Posterior vena cava (tissue), 2 donors: ENCODE measurements around the gene HLCS. TPM values are rescaled to one million over a fixed set of nuclear protein-coding genes. Genes with fewer than 3 reads are reported as not detected.

ENCODE experiments used
- DNase-seq: peaks from one replicate; pipeline ENCODE4 v3.0.0-alpha.2; 2020; ENCODE audit warnings: low spot score
- intact Hi-C, 2 donors: fragments of 100-400 bp; cut with DNase I; formaldehyde crosslinking; loops; one replicate each; pipeline versions ENCODE4 v1.14.1 to v1.14.2; 2022 to 2023
- total RNA-seq, 2 donors: library from RNA; stranded (reverse); fragmentation: NEBNext Ultra II Directional; extraction: Animal tissue kit (Norgen Biotek cat#: 25700); gene quantifications; one replicate each; pipeline ENCODE4 v1.2.1, GENCODE V29; 2021
- donor health status: DM: yes; HTN: yes; CAD: no.
- donor health status: DM: yes; HTN: yes; CAD: no.

HLCS gene
- total RNA-seq, 2 donors from 2014 or later, result 15.5 to 18.2 TPM

DNA sequence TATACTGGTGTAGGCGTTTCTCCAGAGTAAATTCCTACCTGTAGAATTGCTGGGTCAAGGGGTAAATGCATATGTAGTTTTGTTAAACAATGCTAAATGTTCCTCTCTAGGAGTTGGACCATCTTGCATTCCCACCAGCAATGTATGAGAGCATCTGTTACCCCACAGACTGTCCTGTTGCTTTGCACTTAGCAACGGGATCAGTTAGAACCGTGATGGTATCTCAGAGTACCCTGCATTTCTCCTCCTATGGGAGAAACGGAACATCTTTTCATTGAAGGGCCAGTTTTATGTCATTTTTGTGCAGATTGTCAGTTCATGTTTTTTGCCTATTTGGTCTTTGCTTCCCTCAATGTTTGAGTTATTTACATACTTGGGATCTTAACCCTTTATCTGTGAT is 22.1 kb upstream of the HLCS start:
- DNase-seq, result no peak
- intact Hi-C loops, result no loop called here

DNA sequence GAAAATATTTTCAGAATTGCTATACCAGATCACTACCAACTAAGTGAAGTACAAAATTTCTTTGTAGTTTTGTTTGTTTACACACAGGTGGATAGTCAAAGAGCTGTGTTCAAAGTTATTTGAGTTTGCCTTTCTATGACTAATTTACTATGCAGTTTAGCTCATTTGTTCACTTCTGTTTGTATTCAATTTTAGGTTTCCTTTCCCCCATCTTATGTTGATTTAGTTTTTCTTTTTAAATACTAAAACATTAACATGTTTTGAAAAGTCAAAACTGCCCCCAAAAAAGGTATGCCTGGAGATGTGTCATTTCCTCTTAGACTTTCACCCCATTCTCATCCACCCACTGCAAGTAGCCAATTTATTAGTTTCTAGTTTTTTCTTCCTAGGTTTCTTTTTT is 21.4 kb upstream of the HLCS start:
- intact Hi-C loops, result no loop called here
- no peak for DNase-seq

DNA sequence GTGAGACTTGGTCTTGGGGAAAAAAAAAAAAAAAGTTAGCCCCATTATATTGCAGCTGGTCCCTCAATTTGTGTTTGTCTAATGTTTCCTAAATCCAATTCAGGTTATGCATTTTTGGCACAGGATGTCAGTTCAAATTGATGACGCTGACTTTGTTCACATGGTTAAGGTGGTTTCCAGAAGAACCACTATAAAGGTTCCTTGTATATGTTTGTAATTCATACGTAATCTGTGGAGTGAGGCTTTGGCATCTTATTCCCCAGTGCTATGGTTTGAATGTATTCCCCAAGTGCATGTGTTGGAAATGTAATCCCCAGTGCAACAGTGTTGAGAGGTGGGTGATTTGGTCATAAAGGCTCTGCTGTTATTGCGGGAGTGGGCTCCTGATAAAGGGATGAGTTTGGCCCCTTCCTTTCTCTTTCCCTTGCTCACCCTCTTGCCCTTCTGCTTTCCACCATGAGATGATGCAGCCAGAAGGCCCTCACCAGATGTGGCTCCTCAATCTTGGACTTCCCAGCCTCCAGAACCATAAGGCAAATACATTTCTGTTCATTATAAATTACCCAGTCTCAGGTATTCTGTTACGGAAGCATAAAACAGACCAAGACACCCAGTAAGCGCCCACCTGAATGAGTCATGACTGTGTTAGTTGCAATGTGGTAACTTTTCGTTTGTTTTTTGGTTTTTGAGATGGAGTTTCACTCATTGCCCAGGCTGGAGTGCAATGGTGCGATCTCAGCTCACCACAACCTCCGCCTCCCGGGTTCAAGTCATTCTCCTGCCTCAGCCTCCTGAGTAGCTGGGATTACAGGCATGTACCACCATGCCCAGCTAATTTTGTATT is 19.5 kb upstream of the HLCS start:
- no peak for DNase-seq
- intact Hi-C loops, result no loop called here

DNA sequence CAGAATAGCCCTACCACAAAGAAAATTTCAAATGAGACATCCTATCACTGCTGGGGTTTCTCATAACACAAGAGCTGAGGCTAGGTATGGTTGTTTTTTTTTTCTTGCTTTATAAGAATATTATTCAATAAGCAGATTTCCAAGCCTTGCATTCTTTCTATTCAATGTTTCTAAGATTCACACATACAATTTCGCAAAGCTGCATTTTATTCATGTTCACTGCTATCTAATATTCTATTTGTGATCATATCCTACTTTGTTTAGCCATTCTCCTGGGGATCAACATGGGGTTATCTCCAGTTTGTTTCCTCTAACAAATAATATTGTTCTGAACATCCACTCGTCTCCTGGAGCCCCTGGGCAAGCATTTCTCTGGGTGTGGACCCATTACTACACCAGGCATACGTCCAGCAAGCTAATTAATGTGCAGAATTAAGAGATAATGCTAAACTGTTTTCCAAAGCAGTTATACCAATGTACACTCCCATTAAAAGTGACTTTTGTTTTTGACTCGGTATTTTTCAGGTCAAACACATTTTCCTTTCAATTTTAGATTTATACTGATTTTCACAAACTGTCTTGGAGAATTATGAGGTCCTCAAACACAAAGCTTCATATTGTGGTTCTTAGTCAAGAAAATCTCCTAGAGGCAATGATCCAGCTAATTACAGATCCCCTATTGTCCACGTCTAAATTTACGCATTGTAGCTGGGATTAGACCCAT is 15.7 kb upstream of the HLCS start:
- DNase-seq, result no peak
- intact Hi-C loops, result no loop called here

DNA sequence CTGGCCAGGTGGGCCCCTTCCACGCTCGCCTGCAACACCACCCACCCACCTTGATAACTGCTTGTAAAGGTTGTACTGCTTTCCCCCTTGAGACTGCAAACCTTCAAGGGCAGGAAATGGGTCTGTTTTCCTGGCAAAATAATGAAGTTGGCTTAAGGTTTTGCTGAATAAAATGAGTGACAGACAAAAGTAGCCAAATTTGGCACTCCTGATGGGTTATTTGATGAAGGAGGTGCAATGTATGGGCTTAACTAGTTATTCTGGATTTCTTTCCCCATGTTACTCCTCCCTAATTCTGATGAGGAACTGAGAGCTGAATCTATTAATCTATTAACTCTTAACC is 14.6 kb upstream of the HLCS start:
- no peak for DNase-seq
- intact Hi-C loops, result no loop called here

DNA sequence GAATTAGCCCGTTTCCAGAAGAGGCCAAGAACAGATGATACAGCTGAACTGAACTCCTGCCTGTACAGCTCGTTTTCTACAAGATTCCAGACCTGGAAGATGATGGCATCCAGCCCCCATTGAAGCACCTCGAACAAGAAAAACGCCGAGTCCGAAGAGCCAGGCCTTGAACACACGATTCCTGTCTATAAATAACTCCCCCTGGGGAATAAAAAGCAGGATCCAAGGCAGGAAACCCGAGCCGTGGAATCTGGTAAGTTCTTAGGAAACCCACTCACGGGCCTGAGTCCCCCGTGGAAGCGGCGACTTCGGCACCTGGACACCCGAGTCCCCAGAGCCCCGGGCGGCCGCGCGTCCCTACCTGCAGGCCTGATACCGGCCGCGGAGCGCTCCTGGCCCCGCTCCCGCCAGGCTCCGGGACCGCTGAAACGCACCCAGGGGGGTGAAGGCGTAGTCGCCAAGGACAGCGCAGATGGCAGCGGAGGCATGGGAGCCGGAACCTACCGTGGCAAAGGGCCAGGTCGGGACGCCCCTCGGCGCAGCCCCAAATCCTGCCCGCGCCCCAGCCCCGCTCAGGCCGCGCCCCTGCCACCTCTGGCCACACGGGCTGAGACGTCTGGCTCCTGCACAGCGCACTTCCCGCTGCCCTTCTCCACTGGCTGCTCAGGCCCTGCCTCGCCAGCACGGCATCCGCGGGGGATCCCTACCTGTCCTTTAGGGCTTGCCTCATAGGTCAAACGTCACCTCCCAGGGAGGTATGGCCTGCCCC is 14.0 kb upstream of the HLCS start:
- DNase-seq, result no peak
- intact Hi-C loops, result no loop called here

DNA sequence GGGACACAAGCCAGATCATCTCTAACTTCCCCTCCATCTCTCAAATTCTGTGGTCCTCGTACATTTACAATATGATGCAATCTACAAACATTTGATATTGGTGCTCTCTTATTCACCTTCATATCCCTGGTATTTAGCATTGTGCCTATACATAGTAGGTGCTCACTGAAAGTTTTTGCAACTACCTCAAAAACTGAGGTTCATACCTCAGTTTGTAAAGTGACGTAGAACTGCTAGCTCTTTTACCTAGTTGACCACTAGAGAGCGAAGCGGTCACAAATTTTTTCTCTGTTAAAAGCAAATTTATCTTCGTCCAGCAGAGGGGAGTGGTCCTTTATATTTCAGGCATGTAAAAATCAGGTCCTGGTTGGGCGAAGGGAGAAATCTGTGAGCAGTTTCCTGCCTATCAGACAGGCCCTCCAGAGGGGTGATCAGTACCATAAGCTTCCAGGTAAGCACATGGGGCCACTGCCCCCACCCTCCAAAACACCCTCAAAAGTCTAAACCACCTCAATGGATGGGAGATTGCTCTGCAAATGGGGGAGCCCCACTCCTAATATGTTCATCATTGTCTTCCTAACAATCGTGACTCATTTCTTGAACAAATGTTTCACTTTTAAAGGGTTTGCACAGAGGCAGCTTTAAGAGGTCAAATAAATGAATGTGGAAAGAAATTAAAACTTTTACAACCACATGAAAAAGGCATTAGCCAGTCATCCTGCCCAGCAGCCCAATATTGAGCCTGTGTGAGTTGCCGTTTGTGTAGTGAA is 10.6 kb upstream of the HLCS start:
- intact Hi-C loops, result no loop called here
- DNase-seq, result no peak

DNA sequence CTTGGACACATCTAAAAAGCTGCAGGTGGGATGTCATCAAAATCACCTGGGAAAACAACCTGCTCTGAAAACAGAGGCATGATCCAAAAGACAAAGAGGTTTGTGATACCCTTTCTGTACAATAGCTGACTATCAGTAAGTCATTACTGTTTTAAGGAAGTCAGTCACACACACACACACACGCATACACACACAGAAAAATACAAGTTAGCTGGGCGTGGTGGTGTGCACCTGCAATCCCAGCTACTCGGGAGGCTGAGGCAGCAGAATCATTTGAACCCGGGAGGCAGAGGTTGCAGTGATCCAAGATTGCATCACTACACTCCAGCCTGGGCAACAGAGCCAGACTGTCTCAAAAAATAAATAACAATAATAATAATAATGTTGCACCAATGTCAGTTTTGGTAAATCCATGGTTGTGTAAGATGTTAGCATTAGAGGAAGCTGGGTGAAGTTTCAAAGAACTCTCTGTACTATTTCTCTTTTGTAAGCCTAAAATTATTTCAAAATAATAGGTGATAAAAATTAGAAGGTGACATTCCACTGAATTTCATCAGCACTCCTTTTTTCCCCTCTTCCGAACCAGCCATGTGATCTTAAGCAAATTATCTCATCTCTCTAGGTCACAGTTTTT is 9.9 kb upstream of the HLCS start:
- intact Hi-C loops, result no loop called here
- no peak for DNase-seq

DNA sequence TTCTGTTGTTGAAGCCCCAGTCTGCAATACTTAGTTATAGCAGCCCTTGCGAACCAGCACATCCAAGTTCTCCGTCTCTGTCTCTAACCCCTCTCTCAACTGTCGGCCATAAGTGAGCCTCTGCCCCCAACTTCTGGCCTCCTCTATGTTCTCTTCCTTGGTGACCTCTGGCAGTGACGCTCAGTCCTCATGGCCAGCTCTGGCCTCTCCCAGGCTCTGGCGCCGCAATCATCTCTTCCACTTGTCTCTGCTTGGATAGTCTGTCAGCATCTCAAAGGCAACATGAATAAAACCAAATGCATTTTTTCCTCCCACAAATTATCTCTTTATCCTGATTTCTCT is 8.4 kb upstream of the HLCS start:
- no peak for DNase-seq
- intact Hi-C loops, result no loop called here

DNA sequence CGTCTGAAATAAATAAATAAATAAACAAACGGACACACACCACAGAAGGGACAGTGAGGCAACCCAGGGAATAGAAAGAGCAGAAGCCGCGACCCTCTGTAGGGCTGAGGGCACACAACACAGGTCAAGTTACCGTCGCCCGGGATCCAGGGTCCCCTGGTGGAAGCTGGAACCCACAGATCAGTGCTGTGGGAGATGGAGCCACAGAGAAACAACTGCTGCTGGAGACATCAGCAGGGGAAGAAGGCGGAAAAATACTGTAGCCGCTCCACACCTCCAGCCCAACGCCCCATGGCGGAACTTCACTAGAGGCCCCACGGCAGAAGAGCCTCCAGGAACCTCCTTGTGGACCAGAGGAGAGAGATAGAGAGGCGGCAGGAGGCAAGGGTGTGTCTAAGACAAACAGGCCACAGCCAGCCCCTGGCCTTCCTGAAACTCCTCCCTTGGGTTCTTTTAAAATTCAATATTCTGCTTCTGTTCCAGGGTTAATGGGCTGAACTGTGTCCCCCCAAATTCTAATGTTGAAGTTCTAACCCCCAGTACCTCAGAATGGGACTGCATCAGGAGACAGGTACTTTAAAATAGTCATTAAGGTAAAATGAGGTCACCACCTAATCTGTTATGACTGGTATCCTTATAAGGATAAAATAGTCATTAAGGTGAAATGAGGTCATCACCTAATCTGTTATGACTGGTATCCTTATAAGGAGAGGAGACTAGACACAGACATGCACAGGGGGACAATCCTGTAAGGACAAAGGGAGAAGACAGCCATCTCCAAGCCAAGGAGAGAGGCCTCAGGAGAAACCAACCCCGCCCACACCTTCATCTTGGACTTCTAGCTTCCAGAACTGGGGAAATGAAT is 7.7 kb upstream of the HLCS start:
- intact Hi-C loops, result no loop called here
- DNase-seq, result no peak

DNA sequence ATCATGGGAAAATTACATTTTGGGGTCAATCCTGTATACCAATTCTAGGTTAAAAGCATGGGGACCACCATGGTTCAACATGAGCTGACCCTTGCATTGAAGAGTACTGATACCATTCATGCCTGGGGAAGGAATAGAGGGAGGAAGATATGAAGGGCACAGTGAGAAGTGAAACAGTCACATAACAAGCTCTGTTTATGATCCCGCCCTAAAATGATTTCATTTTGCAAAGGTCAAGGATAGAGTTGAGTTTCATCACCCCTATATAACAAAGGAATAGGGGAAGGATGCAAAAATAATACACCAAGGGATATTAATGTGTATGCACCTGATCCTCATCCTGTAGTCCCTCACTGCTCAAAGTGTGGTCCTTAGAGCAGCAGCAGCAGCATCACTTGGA is 2.5 kb upstream of the HLCS start:
- no peak for DNase-seq
- intact Hi-C loops, result no loop called here

DNA sequence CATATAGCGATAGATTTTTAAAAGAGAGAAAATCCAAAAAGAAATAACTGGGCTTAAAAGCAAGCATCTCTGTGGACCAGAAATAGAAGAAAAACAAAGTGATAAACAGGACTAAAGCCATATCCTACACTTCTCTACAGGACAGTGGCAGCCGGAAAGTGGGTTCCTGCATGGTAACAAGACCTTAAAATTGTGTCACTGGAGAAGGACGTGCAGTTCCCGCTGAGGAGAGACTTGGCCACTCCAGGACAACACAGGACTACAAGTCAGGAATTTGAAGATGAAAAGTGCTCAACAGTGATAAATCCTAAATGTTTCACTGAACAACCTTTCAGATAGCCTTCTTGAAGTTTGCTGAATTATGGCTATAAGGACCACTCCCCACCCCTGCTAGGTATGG is 1.9 kb upstream of the HLCS start:
- DNase-seq, result no peak
- intact Hi-C loops, result no loop called here

DNA sequence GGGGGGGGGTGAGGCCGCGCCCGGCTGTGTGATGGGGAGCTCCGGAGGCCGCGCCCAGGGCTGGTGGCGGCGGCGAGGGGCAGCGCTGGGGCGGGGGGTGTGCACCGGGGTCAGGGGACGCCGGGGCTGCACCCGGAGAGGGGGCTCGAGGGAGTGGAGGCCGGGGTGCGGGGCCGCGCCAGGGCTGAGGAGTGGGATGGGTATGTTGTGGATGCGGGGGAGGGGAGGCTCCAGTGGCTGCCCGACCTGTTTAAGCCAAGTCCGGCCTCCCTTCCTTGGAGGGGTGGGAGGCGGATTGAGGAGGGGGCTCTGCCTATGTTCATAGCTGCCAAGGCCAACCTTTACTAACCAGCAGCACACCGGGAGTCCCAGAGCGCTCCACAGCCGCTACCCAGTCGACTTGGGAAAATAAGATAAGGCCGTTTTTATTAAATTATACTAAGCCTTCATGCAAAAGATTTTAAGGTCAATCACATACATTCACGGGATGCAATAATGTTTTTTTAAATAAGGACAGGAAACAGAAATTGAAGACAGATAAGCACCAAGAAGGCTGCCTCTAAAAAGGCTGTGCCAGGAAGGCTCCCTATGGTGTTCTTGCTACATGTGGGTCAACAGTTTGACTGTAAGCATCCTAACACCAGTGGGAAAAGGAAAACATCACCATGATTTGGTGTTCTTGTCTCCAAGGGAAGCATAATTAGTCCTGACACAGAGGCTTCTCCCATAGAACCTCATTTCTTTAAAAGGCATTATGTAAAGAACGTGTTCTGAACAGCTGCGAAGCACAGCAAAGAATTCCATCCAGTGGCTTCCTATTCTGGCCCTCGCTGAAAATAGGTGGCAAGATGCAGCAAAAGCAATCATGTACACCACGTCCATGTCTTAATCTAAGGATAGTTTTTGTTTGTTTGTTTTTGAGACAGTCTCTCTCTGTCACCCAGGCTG is 626 bp upstream of the HLCS start:
- DNase-seq, result no peak
- intact Hi-C loops, result no loop called here

DNA sequence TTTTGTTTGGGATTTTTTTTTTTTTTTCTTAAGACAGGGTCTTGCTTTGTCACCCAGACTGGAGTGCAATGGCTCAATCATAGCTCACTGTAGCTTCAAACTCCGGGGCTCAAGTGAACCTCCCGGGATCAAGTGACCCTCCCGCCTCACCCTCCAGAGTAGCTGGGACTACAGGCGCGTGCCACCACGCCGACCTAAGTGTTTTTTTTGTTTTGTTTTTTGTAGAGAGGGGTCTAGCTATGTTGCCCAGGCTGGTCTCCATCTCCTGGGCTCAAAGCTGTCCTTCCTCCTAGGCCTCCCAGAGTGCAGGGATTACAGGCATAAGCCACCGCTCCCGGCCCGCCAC is 776 bp downstream of the HLCS start:
- no peak for DNase-seq
- intact Hi-C loops, result no loop called here

DNA sequence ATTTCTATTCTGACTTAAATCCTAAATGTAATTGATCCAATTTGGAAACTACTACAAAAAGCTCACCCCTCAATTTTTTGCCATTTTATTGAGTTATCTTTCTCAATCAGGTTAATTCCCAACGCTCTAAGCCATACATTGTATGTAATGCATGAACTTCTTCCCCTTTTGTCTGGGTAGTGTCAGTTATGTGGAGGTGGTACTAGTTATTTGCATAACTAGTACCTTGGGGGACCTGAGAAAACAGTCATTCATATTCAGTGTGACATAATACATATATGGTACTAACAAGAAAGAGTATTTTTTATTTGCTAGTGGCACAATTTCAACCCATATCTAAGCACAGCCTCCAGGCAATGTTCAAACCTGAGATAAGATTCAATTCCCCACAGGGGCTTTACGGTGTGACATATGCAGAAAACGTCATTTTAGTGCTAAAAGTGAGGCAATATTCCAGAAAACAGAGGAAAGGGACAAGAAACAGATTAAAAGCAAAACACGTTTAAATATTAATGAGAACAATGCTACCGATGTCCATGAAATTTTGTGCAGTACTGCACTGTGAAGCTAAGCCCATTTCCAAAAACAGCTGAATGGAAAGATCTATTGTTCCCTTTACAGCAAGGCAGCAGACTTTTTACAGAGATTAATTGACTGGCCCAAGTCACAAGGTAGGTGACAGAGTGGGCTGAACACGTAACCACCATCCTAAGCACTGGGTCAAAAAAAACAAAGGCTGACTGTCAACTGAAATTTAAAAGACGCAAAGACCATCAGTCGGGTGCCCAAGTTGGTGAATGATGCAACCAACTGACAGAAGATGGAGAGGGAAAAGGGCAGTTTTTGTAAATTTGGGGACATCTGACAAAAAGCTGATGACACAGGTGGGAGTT is 1.4 kb downstream of the HLCS start:
- intact Hi-C loops, result no loop called here
- no peak for DNase-seq

DNA sequence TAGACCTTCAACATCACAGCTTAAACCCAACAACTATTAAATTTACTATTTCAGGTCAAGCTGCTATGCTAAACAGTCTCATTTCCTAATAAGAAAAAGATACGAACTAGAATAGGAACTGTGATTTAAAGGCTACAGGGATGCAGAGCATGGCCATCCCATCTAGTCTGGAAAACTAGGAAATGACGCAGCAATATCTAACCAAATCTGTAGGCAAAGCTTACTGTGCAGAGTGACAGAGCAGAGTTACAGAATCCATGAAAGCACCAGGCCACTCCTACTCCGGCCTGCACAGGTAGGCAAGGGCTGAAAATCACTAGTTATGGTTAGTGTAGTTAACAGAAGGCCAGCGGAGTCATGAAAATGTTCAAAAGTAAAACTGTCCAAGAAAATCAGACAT is 2.1 kb downstream of the HLCS start:
- DNase-seq, result no peak
- intact Hi-C loops, result no loop called here
